C4-2B (cell line): ENCODE data around the gene TGFBR2.

Experiments used
- H3K27ac ChIP-seq: fragments of 450-650 bp; 2 replicates; pipeline ENCODE4 v1.5.1; 2017
- ZFX ChIP-seq: fragments of 450-650 bp; IDR thresholded peaks from 2 replicates; pipeline ENCODE4 v1.6.1; 2017
- TF ChIP-seq, protein P1 (sequence below): fragments of 450-650 bp; conservative IDR thresholded peaks from 2 replicates; pipeline ENCODE4 v1.5.1; 2017; ENCODE audit warnings: mild to moderate bottlenecking

TGFBR2 gene

DNA sequence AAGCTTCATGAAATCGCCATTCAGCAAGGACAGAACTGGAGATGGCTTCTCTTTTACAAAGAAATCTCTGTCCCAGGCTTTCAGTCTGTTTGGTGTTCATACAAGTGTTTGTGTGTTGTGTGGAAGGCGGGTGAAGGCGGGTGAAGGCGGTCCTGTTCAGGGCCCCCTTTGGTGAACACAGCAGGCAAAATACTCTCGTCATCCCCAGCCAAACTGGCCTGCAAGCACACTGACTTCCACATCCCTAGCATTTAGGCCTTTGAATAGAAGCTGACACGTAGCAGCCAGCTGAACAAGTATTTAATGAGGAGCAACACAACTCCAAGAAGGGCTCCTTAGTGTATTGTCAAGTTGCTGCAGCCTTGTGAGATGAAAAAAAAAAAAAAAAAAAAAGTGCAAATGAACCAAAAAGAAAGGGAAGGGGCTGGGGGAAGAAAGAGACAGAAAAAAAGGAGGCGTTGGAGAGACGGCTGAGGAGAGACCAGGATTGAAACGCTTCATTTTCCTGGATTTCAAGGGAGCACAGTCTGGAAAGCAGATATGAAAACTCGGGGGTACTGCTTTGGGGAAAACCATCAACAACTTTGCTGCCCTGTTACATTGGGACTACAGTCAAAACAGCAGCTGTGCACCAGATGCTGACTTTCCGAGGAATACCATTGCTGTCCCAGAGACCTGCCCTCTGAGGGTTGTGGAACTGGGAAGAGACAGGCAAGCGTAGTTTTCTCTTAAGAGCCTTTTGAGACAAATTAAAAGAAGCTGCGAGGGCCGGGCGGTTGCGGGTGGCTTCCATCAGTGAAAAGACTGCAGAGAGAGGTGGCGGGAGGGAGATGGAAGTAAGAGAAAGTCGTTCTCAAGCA is 74.6 kb downstream of the TGFBR2 start:
- TF ChIP-seq, protein P1, sequence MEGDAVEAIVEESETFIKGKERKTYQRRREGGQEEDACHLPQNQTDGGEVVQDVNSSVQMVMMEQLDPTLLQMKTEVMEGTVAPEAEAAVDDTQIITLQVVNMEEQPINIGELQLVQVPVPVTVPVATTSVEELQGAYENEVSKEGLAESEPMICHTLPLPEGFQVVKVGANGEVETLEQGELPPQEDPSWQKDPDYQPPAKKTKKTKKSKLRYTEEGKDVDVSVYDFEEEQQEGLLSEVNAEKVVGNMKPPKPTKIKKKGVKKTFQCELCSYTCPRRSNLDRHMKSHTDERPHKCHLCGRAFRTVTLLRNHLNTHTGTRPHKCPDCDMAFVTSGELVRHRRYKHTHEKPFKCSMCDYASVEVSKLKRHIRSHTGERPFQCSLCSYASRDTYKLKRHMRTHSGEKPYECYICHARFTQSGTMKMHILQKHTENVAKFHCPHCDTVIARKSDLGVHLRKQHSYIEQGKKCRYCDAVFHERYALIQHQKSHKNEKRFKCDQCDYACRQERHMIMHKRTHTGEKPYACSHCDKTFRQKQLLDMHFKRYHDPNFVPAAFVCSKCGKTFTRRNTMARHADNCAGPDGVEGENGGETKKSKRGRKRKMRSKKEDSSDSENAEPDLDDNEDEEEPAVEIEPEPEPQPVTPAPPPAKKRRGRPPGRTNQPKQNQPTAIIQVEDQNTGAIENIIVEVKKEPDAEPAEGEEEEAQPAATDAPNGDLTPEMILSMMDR = no peak
- H3K27ac ChIP-seq = no peak overlapping the region

DNA sequence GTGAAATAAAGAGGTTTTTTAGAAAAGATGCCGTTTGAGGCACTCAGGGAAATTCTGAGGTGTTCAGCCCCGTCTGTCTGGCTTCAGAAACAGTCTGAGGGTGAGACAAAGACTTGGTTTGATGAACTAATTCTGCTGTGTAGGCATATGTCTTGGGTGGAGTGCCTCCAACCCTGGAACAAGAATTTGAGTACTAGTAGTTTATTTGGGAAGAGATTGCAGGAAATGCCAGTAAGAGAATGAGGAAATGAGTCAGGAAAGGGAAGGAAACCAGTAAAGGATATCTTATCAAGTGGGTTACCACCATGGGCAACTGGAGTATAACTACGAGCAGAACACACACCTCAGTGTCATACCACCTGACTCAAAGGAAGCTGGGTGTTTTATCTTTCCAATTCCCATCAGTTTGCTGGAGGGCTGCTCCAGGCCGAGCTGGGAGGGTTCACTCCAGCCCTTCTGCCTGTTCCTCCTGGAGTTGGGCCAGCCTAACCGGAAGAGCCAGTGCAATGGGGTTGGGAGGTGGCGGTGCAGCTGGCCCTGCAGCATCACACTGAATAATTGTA is 75.3 kb downstream of the TGFBR2 start:
- TF ChIP-seq, protein P1 = no peak
- no peak overlapping the region for H3K27ac ChIP-seq

DNA sequence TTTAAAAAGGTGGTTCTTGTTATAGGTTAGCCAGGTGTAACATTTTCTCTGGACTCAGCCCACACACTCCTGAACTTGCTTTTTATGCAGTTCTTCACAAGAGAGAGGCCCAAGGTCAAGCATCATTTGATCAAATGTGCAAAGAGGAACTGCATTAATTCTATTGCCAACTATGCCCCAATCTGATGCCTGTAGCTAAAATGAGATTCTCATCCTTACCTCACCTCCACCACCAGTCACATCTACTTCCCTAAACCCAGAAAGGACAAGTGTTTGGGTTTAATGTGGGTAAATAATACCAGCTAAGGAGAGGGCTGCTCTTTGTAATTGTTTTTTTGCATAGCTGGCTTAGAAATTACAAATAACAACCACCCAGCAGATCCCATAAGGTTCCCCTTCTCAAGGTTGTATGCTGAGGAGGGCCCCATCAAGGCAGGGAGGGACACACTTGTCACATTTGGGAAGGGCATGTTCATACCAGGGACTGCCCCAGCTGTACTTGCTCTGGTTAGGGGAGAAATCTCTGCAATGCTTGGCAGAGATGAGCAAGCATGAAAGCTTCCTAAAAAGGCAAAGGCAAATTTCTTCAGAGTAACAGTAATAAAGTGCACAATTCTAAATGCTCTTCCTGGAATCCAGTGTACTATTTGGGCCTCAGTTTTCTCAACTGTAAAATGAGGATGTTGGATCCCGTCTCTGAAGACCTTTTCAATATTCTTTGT is 76.2 kb downstream of the TGFBR2 start:
- TF ChIP-seq ZFX = no peak
- TF ChIP-seq, protein P1 = no peak

DNA sequence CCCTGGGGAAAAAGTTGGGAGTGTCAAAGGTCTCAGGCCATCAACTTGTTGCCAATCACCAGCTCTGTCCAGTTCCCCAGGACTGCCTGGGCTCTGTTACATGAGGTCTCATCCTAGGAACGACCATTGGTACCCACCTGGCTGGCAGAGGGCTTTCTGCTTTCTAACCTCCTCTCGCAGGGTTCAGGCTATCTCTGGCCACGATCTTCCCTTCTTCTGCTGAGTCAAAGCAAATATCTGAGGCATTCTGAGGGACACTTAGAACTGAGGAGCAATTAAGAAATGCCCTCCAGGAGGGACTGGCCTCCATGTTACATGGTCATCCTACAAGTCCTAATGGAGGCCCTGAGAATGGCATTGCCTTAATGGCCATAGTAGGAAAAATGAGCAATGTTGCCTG is 77.4 kb downstream of the TGFBR2 start:
- no peak for TF ChIP-seq ZFX
- H3K27ac ChIP-seq = no peak overlapping the region

More for the DNA sequence above, 76.2 kb downstream of the TGFBR2 start:
- H3K27ac ChIP-seq = no peak overlapping the region

DNA sequence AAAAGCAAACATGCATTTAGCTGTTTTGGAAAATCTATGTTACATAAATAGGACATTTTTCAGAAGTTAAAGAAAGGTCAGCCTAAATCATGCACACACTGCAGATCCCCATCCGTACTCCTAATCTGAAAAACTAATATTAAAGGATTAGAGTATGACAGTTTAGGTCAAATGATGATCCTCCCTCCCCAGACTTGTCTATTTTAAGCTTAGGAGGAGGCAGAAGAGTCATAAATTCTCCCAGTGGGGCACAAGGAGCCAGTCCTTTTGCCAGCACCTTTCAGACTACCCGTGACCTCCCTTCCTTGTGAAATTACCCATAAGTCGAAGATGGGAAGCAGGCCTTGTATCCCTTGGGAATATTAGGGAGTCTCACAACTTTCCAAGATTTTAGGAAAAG is 78.0 kb downstream of the TGFBR2 start:
- TF ChIP-seq ZFX = no peak
- H3K27ac ChIP-seq = no peak overlapping the region

DNA sequence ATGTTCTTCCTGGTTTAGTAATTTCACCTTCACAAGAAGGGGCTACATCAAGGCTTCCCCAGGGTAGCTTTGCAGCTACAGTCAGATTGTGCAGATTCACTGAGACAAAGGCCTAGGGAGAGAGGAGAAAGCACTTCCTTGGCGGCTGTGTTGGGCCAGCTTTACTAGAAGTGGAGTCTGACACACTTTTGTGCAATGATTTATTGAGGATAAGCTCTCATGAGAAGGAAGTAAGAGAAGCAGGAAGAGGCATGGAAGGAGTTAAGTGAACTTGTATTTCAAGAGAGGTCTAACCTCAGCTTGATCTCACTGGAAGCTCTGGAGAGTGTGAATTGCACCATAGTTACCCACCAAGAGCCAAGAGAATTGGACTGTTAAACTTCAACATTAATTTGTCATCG is 78.9 kb downstream of the TGFBR2 start:
- H3K27ac ChIP-seq = no peak overlapping the region

DNA sequence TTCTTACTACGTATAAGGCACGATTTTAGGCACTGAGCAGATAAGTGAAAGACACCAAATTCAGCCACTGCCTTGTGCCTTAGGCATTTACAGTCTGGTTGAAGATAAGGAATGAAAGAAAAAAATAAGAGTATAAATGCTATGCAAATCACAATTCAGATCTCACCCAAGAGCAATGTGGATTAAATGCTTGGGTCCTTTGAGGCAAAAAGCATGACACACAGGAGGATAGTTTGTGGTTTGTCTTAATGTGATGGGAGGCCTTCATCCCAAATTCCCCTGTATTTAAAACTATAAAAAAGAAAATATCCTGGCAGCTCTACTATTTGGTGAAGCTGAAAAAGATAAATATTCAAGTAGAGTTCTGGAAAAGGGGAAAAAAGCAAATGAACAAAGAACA is 79.8 kb downstream of the TGFBR2 start:
- no peak overlapping the region for H3K27ac ChIP-seq
- no peak for TF ChIP-seq ZFX
- TF ChIP-seq, protein P1 = no peak

More for the DNA sequence above, 78.9 kb downstream of the TGFBR2 start:
- TF ChIP-seq, protein P1 = no peak
- TF ChIP-seq ZFX = no peak

DNA sequence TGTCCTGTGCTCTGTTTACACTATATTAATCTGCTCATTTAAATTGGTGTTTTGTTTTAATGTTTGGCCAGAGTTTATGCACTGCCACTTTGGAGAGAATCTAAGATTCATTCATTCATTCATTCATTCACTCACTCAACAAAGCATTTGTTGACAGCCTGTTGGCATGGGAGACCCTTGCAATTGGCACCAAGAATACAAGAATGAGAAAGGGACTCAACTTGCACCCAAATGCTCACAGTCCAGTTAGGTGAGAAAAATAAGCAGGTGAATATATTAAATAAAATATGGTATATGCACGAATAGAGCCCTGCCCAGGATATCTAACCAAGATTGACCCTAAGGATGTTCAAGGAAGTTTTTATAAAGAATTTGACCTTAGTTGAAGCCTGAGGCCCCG is 80.4 kb downstream of the TGFBR2 start:
- TF ChIP-seq, protein P1 = no peak
- TF ChIP-seq ZFX = no peak
- no peak overlapping the region for H3K27ac ChIP-seq
